GM21529 (cell line): Measurements from ENCODE around the gene AK8.
"Not testable (repeated sequence)": the region's sequence is repeated elsewhere in the genome, so short reads cannot be mapped to it uniquely, and the experiment has no call there.

Experiments used
- ATAC-seq: cut with Tn5 transposase; IDR thresholded peaks from one replicate; pipeline ENCODE4 v1.9.1; 2021; ENCODE audit not compliant: unreplicated experiment

Gene AK8

DNA sequence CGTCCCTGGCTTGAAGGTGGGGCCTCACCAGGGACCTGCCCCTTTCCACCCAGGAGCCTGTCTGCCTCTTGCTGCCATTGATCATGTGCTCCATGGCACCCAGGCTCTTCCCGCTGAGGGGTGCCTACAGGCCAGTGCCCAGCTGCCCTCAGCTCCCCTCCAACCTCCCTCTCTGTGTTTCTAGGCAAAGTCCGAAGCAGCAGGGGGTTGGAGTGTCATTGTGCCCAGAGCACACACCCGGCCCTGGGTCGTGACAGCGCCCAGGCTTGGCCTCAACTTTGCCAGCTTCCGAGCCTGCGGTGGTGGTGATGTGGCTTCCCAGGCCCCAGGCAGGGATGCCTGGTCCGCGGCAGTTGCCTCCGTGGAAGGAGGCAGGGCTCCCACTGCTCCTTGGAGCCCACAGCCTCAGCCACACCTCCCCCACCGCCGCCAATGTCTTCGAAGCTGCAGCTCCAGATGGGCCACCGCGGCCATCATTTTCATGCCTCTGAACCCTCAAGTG, 155.5 kb downstream of the AK8 start:
- ATAC-seq: no peak

DNA sequence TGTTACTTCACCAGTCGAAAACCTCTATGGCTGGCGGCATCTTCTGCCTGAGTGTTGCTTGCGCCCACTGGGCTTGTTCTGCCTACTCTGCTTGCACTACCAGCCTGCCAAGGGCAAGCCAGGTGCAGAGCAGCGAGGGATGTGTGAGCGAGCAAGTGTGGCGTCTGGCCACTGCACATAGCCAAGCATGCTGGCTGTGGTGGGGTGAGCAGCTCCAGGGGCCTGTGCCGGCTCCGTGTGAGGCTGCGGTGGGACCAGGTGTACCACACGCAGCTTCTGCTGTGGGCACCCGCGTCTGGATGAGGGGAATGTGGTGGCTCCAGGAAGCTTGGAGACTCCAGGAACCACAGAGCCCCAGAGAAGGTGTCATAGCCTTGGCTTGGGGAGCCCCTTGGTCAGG, 156.4 kb downstream of the AK8 start:
- no peak for ATAC-seq

DNA sequence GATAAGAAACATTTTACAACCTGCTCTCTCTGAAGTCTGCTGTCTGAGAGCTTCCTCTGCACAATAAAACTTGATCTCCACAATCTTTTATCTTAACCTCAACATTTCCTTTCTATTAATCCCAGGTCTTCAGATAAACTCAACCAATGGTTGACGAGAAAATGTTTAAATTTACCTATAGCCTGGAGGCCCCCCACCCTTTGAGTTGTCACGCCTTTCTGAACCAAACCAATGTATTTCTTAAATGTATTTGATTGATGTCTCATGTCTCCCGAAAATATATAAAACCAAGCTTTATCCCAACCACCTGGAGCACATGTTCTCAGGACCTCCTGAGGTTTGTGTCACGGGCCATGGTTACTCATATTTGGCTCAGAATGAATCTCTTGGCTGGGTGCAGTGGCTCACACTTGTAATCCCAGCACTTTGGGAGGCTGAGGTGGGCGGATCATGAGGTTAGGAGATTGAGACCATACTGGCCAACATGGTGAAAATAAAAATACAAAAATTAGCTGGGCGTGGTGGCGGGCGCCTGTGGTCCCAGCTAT, 159.6 kb downstream of the AK8 start:
- ATAC-seq: not testable (repeated sequence)

DNA sequence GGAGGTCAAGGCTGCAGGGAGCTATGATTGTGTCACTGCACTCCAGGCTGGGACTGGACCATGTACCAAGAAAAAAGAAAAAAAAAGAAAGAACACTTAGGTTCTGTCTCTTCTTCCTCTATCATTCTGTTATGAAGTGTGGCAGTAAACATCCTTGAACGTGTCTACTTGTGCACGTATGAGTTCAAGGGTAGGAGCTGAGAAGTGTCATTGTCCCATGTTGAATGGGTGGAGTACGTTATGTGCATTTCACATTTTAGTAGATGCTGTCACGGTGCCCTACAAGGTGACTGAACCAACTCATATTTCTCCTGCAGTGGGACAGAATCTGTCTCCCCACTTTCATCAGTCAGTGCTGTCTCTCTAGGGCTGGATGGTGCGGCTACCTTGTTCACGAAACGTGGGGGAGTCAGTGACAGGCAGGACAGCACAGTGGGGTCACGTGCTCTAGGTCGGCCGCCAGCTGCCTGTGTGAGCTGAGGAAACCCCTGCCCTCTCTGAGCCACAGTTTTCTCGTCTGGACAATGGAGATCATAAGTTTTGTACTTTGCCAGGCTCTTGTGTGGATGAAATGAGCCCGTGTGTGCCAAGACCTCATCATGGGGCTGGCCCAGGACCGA, 160.6 kb downstream of the AK8 start:
- ATAC-seq: no peak

DNA sequence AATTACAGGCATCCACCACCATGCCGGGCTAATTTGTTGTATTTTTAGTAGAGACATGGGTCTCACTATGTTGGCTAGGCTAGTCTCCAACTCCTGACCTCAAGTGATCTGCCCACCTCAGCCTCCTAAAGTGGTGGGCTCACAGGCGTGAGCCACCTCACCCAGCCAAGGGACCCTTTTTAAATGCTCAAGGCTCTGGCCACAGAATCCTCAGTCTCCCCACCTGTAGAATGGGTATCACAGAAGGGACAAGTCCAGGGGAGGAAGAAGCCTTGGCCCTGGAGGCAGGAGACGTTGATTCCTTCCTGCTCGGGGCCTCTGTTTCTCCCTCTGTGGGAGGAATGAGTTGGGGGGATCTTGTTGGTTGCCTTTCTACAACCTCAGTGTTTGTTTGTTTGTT, 162.1 kb downstream of the AK8 start:
- ATAC-seq: no peak

DNA sequence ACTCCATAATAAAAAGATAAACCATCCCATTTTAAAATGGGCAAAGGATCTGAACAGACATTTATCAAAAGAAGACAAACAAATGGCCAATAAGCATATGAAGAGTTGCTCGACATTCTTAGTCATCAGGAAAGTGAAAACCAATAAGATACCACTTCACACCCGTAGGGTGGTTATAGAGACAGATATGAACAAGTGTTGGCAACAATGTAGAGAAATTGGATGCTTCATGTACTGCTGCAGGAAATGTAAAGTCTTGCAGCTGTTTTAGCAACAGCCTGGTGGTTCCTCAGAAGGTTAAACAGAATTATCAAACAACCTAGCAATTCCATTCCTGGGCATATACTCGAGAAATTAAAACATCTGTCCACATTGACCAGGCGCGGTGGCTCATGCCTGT, 165.3 kb downstream of the AK8 start:
- no peak for ATAC-seq

DNA sequence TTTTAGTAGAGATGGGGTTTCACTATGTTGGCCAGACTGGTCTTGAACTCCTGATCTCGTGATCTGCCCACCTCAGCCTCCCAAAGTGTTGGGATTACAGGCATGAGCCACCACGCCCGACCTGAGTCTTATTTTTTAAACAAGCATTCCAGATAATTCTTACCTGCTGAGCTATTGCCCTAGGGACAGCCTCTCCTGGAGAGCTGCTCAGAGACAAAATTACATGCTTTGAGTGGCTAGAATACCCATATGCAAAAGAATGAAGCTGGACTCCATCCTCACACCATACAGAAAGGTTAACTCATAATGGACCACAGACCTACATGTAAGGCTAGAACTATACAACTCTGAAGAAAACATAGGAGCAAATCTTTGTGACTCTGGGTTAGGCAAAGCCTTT, 166.2 kb downstream of the AK8 start:
- ATAC-seq: no peak

DNA sequence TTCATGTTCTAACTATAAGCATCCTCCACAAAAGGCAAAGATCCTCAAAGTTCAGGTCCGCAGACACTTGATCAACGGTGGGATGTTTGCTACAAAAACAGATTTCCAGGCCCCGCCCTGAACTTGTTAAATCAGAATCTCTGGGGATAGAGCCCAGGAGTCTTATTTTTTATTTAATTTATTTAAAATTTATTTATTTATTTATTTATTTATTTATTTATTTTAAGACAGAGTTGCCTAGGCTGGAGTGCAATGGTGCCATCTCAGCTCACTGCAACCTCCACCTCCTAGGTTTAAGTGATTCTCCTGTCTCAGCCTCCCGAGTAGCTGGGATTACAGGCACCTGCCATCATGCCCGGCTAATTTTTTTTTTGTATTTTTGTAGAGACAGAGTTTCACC, 166.9 kb downstream of the AK8 start:
- not testable (repeated sequence) for ATAC-seq

DNA sequence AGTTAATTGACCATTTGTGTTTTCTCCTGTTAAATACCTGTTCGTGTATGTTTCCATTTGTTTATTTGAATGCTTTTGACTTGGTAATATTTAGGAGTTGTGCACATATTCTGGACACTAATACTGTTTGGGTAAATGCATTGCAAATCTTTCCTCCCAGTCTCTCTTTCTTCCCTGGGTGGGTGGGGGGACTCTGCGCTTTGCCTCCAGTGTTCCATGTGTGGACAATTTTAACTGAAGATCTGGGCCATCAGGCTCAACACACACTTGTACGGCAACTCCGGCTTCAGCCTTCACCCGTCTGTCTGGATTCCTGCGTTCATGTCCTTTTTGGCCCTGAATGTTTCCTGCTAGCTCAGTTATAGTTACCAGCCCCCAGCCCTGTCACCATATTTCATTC, 167.8 kb downstream of the AK8 start:
- no peak for ATAC-seq

DNA sequence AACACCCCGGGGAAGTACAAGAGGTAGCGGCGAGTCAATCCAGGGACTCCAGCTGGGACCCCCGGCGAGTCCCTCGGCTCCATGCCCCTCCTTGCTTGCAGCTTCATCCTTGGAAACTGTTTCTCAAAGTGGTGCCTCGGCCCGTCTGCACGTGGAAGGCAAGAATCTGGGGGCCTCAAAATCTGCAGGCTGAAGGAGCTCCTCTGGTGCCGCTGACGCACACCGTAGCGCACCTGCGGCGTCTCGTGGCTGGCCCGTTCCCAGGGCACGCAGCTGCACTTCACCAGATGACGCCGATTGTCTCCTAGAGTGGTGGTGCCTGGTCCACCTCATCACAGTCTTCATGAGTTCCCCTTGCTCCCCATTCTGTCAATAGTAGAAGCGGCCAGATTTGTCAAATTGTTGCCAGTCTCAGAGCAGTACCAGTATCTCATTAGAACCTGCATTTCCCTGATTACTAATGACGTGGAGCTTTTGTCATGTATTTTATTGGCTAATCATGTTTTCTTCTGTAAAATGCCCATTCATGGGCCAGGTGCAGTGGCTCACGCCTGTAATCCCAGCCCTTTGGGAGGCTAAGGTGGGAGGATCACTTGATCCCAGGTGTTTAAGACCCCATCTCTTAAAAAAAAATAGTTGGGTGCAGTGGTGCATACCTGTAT, 169.2 kb downstream of the AK8 start:
- ATAC-seq: no peak

DNA sequence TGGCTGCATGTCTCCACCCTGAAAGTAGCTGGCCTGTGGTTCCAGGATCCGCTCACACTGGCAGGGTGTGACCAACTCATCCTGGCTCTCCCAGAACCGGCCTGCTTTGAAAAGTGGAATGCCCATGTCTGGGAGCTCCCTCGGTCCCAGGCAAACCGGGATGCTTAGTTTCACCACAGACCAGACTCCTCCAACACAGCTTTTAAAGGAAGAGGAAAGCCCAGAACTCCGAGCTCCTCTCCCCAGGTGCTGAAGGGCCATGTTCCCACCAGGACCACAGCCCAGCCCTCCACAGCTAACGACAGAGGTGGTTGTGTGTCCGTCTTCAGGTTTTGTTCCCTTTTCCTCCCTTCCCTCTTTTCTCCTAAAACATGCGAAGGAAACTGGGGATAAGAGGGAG, 169.8 kb downstream of the AK8 start:
- no peak for ATAC-seq

DNA sequence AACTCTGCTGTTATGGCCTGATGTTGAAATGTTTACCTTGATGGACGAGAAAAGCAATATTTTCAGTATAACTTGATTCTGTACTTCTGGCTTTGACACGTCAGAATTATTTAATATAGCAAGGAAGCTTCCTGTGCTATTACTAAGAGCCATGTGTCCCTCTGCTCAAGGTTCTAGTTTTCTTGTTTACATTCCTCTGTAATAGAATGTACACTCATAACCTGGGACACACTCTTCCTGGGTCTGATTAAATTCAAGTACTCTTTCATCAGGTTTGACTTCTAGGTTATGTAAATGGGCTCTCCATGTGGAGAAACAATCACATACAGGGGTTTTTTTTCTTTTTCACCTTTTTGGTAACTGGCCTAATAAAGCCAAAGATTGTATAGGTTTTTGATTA, 174.7 kb downstream of the AK8 start:
- no peak for ATAC-seq

DNA sequence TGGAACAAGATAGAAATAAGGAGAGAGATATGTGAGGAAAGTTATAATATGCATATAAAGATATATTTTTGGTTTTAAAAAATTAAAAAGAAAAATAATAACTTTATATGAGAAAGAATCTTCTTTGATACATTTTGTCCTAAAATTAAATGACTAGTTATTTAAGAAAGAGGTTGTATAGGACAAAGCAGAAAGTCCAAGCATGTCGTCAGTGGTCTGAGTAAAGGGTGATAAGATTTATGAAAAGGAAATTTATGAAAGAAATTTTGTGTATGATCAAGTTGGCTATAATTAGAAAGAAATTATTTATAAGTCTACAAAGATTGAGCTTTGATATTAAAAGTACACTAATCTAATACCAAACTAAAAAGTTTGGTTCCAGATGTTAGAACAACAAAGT, 175.8 kb downstream of the AK8 start:
- ATAC-seq: no peak

DNA sequence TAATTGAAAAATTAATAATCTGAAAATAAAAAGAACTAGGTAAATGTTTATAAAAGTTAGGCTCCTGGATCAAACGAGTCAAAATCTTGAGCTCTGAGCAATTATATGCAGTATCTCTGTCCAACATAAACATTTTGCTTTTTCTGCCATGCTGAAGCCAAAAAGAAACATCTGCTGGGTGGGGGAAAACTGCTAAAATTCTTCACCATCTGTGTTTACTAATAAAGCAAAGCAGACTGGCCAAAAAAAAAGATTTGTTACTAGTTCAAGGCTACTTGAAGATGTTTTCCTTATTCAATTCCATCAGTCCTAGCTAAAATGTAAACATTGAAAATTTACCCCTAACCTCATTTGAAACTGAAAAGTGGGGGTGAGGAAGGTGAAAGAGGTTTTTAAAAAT, 178.1 kb downstream of the AK8 start:
- no peak for ATAC-seq

DNA sequence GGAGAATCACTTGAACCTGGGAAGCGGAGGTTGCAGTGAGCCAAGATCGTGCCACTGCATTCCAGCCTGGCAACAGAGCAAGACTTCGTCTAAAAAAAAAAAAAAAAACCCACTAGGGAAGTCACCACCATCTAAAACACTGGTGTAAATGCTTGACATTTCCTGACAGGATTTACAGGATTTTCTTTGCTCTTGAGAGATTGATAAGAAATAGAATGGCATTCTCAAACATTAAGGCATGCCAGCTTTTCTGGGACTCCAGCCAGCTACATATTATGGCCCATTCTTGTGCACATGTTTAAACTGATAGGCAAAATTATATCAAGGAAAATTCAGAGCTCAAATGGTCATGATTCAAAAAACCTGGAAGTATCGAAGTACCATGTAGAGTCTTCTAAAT, 179.1 kb downstream of the AK8 start:
- no peak for ATAC-seq

DNA sequence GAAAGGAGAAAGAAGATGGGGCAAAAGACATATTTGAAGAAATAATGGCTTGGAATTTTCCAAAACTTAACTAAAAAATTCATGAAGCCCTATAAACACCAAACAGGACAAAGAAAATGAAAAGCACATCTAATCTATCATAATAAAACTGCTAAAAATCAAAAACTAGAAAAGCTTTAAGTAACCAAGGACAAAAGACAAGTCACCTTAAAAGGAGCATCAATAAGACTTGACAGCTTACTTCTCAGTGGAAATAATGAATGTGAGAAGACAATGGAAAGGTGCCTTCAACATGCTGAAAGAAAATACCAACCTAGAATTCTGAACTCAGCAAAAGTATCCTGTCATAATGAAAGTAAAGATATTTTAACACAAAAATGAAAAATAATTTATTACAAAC, 180.9 kb downstream of the AK8 start:
- no peak for ATAC-seq

DNA sequence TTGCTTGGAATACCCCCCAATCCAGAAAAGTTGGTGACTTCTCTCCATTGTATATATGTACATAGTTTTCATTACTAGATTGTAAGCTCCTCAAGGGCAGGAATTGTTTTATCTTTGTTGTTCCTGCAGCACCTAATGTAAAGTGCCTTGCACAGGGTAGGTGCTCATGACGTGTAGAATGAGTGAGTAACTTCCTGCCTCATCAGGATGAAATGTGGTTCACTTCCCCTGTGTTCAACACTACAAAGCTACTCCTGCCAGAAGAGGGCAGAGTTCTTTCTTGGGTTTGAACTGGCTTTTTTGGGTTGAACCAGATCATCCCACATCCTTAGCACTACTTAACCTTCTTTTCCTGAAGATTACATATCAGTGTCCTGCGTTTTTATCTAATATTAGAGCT, 183.9 kb downstream of the AK8 start:
- ATAC-seq: no peak

DNA sequence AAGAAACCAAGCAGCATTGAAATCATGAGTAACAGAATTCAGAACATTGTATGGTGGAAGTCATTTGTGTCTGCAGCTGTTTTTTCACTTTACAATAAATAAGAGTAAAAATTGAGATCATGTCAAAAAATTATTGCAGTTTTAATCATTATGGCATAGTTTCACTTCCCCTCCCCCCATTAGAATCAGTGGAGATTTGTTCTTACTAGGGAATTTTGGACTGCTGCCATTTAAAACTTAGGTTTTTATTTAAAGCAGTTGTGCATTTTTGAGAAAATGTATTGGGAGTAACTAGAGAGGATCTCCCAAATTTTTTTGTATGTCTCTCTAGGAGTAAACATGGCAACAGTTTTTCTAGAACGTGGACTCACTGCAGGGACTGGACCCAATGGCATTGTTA, 187.4 kb downstream of the AK8 start:
- no peak for ATAC-seq

DNA sequence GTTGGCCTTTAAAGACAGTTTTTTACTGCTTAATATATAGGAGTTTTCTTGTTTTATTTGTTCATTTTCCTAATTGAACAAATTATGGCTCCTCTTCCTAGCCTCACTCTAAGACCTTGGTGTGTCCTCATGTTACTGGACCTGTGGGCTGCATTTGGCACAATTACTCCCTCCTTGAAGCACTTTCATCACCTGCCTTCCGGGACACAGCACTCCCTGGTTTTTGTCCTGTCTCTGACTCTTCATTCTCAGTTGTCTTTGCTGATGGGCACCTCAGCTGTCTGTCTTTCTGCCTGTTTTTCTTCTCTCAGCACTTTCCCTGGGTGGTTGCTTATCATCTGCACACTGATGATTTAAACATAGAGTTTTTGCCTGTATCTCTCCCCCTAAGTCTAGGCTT, 194.2 kb downstream of the AK8 start:
- ATAC-seq: no peak

DNA sequence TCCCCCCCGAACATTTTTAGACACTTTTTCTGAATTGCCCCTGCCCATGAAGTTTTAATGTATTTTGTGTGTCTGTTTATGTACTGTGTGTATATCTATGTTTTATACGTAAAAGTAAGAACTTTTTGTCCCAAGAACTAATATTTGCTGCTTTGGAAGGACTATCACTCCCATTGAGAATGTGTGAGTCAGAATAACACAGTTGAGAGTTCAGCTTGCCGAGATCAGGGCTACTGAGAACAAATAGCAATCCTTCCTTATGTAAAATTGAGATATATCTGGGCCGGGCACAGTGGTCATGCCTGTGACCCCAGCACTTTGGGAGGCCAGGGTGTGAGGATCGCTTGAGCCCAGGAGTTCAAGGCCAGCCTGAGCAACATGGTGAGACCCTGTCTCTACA, 196.5 kb downstream of the AK8 start:
- ATAC-seq: no peak

DNA sequence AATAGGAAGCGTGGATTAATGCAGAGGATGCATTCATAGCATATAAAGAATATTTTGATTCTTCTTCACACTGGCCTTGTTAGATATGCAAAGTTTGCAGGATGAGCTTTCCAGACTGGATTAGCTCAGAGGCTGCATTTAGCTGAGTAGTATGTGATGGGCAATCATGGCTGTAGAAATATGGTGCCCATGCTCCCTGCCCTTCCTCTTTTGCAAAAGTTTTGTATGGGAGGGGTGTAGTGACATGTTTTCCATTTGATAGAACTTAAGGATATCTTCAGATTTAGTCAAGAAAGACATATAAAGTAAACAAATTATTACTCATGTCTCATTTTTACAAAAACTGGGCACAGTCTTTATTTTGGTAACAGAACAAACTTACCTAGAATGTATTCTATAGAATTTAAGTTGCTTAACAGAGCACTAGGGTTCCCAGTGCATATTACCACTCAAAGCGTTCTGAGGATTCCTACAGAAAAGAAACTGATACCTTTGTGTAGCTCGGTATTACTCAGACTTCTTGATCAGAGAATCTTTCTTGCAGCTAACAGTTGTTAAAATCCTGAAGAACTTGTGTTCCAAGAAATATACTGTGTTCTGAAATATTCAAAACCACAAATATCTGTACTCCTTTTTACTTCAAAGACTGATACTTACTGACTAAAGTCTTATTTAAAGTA, 198.0 kb downstream of the AK8 start:
- peak; percentile 48 for ATAC-seq

DNA sequence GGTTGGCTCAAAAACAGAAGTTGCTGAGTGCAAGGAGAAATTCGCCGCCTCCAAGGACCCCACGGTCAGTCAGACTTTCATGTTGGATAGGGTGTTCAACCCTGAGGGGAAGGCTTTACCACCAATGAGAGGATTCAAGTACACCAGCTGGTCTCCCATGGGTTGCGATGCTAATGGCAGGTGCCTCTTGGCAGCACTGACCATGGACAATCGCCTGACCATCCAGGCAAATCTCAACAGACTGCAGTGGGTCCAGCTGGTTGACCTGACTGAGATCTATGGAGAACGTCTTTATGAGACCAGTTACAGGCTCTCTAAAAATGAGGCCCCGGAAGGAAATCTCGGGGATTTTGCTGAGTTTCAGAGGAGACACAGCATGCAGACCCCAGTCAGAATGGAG, 200.1 kb downstream of the AK8 start:
- no peak for ATAC-seq
